GM12875 (cell line): ENCODE measurements around the gene CRADD.
A peak's percentile ranks its signal among the peaks of the same experiment; 100 is the strongest.

ENCODE experiments used
- H3K4me3 ChIP-seq: one replicate; pipeline ENCODE4 v1.5.1; 2011; ENCODE audit warnings: low read depth, low read length, control low read depth
- CTCF ChIP-seq: IDR thresholded peaks from 2 replicates; pipeline ENCODE4 v1.5.1; 2011; ENCODE audit warnings: low read depth, mild to moderate bottlenecking, control low read depth, inconsistent platforms, low read length, moderate library complexity, borderline replicate concordance; ENCODE audit not compliant: insufficient read depth

CRADD gene

GRCh38 chr12:93889516-93890212 lies 212.5 kb downstream of the CRADD start:
- TF ChIP-seq CTCF, result no peak

DNA sequence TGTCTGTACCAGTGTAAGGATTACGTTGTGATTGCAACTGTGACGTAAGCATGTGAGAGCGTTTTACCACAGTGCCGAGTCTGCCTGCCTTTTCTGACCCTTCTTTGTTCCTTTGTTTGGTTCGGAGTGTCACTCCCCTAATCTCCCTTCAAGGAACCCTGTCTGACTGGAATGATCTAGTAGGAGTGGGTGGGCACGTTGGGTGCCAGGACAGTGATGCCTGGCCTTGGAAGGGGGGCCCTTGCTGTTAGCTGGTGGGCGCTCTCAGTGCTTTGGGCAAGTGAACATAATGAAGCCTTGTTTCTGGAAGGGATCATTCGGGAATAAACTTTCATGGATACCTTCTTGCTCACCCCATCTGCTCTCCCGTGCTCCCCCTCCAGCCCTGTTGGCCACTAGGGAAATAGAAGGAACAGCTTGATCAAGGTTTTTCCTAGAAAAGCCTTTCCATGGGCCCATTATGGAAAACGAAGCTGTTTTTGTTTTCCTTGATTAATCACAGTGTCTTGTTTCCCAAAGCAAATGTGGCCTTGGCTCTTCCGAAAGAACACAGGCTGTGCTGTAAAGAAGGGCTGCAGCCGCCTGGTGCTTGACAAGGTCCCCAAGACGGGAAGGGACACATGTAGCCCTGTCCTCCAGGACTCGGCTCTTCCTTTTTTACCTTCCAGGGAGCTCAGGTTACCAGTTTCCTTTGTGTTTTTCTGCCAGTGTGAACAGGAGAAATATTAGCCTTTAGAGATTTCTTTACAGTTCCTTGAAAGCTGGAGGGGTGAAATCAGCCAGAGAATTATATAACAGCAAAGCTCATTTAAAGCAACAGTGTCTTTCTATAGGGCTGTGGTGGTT lies 215.5 kb downstream of the CRADD start:
- H3K4me3 ChIP-seq, result no peak overlapping the region
- no peak for TF ChIP-seq CTCF

More at GRCh38 chr12:93889516-93890212, 212.5 kb downstream of the CRADD start:
- no peak overlapping the region for H3K4me3 ChIP-seq

DNA sequence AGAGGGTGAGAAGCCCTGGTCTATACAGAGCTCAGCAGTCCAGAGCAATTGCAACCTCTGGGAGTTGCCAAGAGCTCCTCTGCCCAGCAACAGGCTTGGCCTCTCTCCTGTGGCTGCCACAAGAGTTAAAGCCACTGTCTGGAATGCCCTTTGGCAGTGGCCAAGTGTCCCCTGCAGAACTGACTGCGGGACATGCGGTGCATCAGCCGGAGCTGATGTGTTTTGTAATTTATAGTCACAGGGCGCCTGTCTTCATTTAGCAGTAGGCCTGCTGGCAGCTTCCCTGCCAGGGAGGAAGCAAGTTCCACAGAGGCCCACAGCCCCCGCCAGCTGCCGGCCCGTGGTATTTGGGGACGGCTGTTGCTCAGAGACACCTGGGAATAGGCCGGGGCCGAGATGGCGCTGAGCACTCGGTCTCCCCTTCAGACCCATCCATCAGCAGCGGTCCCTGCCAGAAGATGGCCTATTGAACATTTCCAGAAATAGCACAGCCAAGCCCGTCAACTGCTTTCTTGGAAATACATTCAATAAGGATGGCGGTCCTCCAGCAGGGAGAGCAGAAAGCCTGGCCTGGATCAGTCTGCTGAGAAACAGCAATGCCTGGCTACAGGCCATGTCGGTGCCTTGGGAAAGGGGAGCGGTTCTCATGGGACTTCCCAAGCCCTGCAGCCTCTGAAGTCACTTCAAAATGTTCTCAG lies 217.4 kb downstream of the CRADD start:
- no peak for TF ChIP-seq CTCF
- no peak overlapping the region for H3K4me3 ChIP-seq

- TF ChIP-seq CTCF, result no peak
- no peak overlapping the region for H3K4me3 ChIP-seq
Observed at GRCh38 chr12:93895089-93895445, 217.9 kb downstream of the CRADD start.

DNA sequence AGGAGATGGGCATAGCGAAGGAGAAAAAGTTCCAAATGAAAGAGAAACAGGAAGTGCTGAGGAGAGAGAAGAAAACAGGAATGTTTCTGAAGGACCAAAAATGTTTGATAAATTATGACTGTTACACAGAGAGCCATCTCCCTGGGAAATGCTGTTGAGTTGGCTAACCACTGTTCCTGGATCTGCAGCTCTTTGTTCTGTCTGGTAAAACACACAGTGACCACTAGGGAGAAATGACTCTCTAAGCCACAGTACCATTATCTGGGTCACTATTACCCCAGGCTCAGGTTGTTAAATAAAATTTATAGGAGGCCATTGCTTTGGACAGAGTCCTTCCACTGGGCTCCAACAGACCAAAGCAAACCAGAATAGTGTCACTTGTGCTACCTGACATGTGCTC lies 219.3 kb downstream of the CRADD start:
- TF ChIP-seq CTCF, result peak; percentile 15; the same call in 1 of the 2 replicates
- no peak overlapping the region for H3K4me3 ChIP-seq

DNA sequence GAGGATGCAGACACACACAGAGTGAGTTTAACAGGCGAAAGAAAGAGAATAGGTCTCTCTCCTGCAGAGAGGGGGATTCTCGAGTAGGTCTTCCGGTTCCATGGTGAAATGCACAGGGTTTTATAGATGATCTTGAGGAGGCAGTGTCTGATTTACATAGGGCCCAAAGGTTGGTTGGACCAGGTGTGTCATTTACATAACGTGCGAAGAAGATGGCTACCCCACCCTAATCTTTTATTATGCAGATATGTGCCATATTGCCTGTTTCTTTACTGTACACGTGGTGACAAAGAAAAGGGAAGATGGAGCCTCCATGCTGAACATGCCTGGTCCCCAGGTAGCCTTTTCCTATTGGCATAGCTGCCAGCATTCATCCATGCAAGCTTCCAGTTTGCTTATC lies 219.8 kb downstream of the CRADD start:
- H3K4me3 ChIP-seq, result no peak overlapping the region
- TF ChIP-seq CTCF, result no peak

DNA sequence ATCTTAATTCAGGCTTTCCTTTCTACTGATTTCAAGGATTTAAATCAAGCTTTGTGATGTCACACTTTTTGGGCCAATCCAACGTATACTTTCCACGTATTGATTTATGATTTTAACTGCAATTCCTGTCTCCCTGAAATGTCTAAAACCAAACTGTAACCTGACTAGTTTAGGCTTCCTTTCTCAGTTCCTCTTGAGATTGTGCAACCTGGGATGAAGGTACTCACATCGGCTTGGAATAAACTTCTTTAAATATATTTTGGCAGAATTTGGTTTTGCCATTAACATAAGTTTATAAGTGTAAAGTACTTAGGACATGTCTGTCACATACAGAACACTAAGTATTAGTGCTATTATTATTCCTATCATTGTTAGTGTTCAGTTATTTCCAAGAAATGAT lies 224.6 kb downstream of the CRADD start:
- no peak overlapping the region for H3K4me3 ChIP-seq
- no peak for TF ChIP-seq CTCF
